Measurements from ENCODE around the gene PPP2R2B.

GRCh38 chr5:146726891-146727290, 151.7 kb downstream of the PPP2R2B start:
- TF ChIP-seq CTCF (IDR thresholded peaks at IDR 0.05 in 2 of 3, conservative IDR thresholded peaks at IDR 0.05 in 1 of 3; ENCODE audit: borderline replicate concordance in 1 of 3, insufficient read depth in 1 of 3, low read depth in 2 of 3, low read length in 2 of 3) (no peak), TCF7L2 (IDR thresholded peaks at IDR 0.05; ENCODE audit: borderline replicate concordance, extremely low read depth, insufficient read depth, insufficient read length) (no peak), ZNF274 (IDR thresholded peaks at IDR 0.05; ENCODE audit: low read depth, low read length) (no peak), ZFX (IDR thresholded peaks at IDR 0.05) (no peak), POLR2A (IDR thresholded peaks at IDR 0.05; ENCODE audit: borderline replicate concordance, extremely low read depth, insufficient read depth, insufficient read length) (no peak), MAX (IDR thresholded peaks at IDR 0.05) (no peak), EZH2phosphoT487 (IDR thresholded peaks at IDR 0.05; ENCODE audit: borderline replicate concordance) (no peak), EZH2 (IDR thresholded peaks at IDR 0.05) (no peak), YY1 (IDR thresholded peaks at IDR 0.05; ENCODE audit: extremely low read depth, insufficient replicate concordance, low read depth, low read length) (no peak), RAD21 (IDR thresholded peaks at IDR 0.05; ENCODE audit: low read depth) (no peak), ATF3 (IDR thresholded peaks at IDR 0.05) (no peak), POLR2AphosphoS5 (IDR thresholded peaks at IDR 0.05; ENCODE audit: low read depth, low read length) (no peak), SRF (IDR thresholded peaks at IDR 0.05; ENCODE audit: low read depth) (no peak), JUND (IDR thresholded peaks at IDR 0.05) (no peak)
